ENCODE data around the gene KCNK17. TPM values are rescaled to one million over a fixed set of nuclear protein-coding genes. Genes with fewer than 3 reads are reported as not detected.

The KCNK17 gene
- total and polyA plus RNA-seq, 2 donors (not counting 3 experiments of a cell fraction or from before 2014, with no cell fraction given), result not detected

- FAIRE-seq (no peak), DNase-seq (ENCODE audit: low read depth, low spot score) (no peak)
- Histone ChIP-seq H3K4me3 (replicated peaks in 1 of 3; ENCODE audit: insufficient read depth in 1 of 3, low read depth in 1 of 3, low read length in 3 of 3) (no peak overlapping the region), H3K27me3 (ENCODE audit: control insufficient read depth in 2 of 2, insufficient read depth in 2 of 2, low read length in 2 of 2) (no peaks in the 10 kb centered on the region), H3K9ac (replicated peaks; ENCODE audit: extremely low read depth, insufficient read depth, low read length) (no peak overlapping the region), H2AFZ (ENCODE audit: low read depth, low read length) (no peak overlapping the region), H3K4me2 (ENCODE audit: insufficient read depth, low read length) (no peak overlapping the region), H3K36me3 (ENCODE audit: control insufficient read depth in 2 of 2, extremely low read depth in 1 of 2, insufficient read depth in 2 of 2, low read length in 2 of 2) (no peaks in the 10 kb centered on the region), H4K20me1 (replicated peaks; ENCODE audit: control insufficient read depth, extremely low read depth, insufficient read depth, low read length) (no peaks in the 10 kb centered on the region), H3K27ac (ENCODE audit: insufficient read depth, low read depth, low read length) (no peak overlapping the region), H3K9me3 (replicated peaks; ENCODE audit: control insufficient read depth, insufficient read depth, low read length) (no peaks in the 10 kb centered on the region), H3K79me2 (ENCODE audit: control insufficient read depth, insufficient read depth, low read length) (no peaks in the 10 kb centered on the region), H3K9me1 (replicated peaks; ENCODE audit: control insufficient read depth, extremely low read depth, insufficient read depth, low read length) (no peaks in the 10 kb centered on the region), H3K4me1 (ENCODE audit: control insufficient read depth, extremely low read depth, insufficient read depth, low read length) (no peaks in the 10 kb centered on the region)
- intact Hi-C loops (cut with micrococcal nuclease), result no loop called here
- TF ChIP-seq MYC (IDR thresholded peaks at IDR 0.05; ENCODE audit: low read depth, low read length), result no peak
- TF ChIP-seq FOS (IDR thresholded peaks at IDR 0.05; ENCODE audit: borderline replicate concordance, insufficient read depth, low read length), result no peak
- TF ChIP-seq GATA2 (IDR thresholded peaks at IDR 0.05; ENCODE audit: insufficient read depth, insufficient read length, low read depth, low read length), result no peak
- TF ChIP-seq POLR2AphosphoS5 (IDR thresholded peaks at IDR 0.05; ENCODE audit: insufficient read depth, low read depth, low read length), result no peak
- TF ChIP-seq CTCF (IDR thresholded peaks at IDR 0.05; ENCODE audit: extremely low read depth in 1 of 2, insufficient read depth in 1 of 2, low read depth in 1 of 2, low read length in 2 of 2), result no peak
- no peak for TF ChIP-seq JUN (IDR thresholded peaks at IDR 0.05; ENCODE audit: borderline replicate concordance, insufficient read depth, insufficient read length, low read depth)
- no peak for TF ChIP-seq POLR2A (IDR thresholded peaks at IDR 0.05; ENCODE audit: low read depth, low read length)
- no peak for TF ChIP-seq MAX (IDR thresholded peaks at IDR 0.05; ENCODE audit: insufficient read depth, insufficient read length)
- TF ChIP-seq EZH2 (IDR thresholded peaks at IDR 0.05; ENCODE audit: borderline replicate concordance, low read depth, low read length, severe bottlenecking), result no peak
- dilution Hi-C loops (cut with MboI; ENCODE audit: extremely low pct_ligation_motif_present, low sequenced_read_pairs), result no loop called here
- ChIA-PET CTCF (no interaction called here), POLR2A (no interaction called here)
- no TSS peak for BruUV-seq (replicated peaks)
Measured at GRCh38 chr6:39260456-39260855, 53.8 kb downstream of the KCNK17 start.
